GM12801 (cell line): ENCODE results near the gene TMEM258.

ENCODE experiments used
- CTCF ChIP-seq: IDR thresholded peaks from one replicate; pipeline ENCODE4 v1.5.1; 2011; ENCODE audit warnings: control low read depth; ENCODE audit not compliant: insufficient read length; ENCODE audit errors: extremely low read depth

TMEM258 gene

GRCh38 chr11:61756147-61756451 lies 36.3 kb downstream of the TMEM258 start:
- no peak for TF ChIP-seq CTCF

GRCh38 chr11:61754534-61755482 lies 37.6 kb downstream of the TMEM258 start:
- TF ChIP-seq CTCF: no peak

- TF ChIP-seq CTCF: no peak
These were observed 38.7 kb downstream of the TMEM258 start for GRCh38 chr11:61753672-61754071.

- no peak for TF ChIP-seq CTCF
These were observed 39.4 kb downstream of the TMEM258 start for GRCh38 chr11:61752925-61753521.

- TF ChIP-seq CTCF: no peak
These were observed 40.1 kb downstream of the TMEM258 start, which contains the start of gene MYRF for GRCh38 chr11:61752117-61752924. Gene MYRF, plus strand, starts transcription at chr11:61752636. Its CDS starts 109 bp downstream, at chr11:61752745.

- TF ChIP-seq CTCF: no peak
These were observed 41.0 kb downstream of the TMEM258 start for GRCh38 chr11:61751384-61751783.
